GM08714 (cell line): ENCODE results near the gene MDM4.

Experiments used
- H3K4me3 ChIP-seq: fragments of 200-500 bp; sonication (Bioruptor generic); 2 replicates; pipeline ENCODE4 v1.5.1; 2014; ENCODE audit warnings: mild to moderate bottlenecking, low read length, inconsistent platforms
- ZNF274 ChIP-seq: IDR thresholded peaks from 2 replicates; pipeline ENCODE4 v1.6.1; 2012; ENCODE audit warnings: mild to moderate bottlenecking, low read depth, low read length

The MDM4 gene

GRCh38 chr1:204581759-204582158 is 65.6 kb downstream of the MDM4 start:
- no peak for TF ChIP-seq ZNF274
- no peak overlapping the region for H3K4me3 ChIP-seq

- H3K4me3 ChIP-seq = no peak overlapping the region
- no peak for TF ChIP-seq ZNF274
Observed at GRCh38 chr1:204583909-204584632, 67.9 kb downstream of the MDM4 start.

DNA sequence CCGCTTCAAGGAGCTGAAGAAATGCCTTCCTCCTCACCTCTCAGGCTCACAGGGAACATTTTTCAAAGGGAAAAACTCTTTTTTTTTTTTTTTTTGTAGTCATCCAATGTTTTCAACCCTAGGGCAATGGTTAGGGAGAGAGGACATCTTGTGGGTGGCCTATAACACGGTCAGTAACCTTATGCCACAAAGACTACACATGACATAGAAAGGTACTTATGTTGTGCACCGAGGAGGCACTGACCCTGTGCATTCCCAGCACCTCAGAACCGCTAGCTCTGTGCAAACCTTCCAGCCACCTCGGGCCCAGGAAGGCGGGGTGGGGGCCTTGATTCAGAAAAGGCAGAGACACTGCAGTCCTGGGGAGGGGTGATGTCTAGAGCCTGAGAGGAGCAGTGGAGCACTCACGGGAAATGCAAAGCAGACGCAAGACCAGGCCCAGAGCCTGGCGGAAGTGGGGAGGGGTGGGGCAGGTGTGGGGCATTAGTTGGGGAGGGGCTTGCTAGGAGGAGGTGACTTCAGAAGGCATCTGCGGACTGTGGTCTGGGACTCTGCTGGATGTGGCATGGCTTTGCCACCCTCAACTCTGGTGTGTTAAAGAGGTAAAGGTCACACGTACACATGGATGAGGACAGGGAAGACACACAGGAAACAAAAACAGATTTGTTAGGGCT is 68.6 kb downstream of the MDM4 start:
- no peak for TF ChIP-seq ZNF274

DNA sequence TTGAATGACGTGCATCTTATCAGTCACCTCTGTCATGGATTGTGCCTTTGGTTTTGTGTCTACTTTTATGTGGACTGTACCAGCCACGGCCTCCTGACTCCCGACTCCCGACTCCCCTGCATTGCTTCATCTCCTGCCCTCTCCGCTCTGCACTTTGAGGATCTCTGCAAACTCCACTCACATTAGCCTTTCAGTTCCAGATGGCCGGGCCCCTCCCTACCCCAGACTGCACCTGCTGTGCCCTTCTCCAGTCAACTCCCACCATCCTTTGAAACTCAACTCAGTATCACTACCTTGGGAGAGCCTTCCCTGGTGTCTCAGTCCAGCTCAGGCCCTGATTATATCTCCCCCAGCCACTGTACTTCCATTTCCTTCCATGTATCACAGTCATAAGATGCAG is 71.4 kb downstream of the MDM4 start:
- no peak for TF ChIP-seq ZNF274

More for the DNA sequence above, 68.6 kb downstream of the MDM4 start:
- H3K4me3 ChIP-seq = no peak overlapping the region

DNA sequence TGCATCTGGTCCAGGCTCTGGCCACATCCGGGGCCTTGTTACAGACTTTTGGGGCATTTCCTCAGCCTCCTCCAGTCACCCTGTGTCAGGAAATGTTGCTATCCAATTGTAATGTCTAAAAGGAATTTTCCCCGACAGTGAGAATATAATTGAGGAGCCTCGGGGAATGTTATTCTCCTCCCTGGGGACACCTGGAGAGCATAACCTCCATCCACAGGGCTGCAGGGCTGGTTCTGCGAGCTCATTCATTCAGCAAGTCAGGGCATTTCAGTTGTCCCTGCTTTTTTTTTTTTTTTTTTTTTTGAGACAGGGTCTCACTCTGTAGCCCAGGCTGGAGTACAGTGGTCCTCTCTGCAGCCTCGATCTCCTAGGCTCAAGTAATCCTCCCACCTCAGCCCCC is 72.6 kb downstream of the MDM4 start:
- no peak for TF ChIP-seq ZNF274

More for the DNA sequence above, 71.4 kb downstream of the MDM4 start:
- H3K4me3 ChIP-seq = no peak overlapping the region

DNA sequence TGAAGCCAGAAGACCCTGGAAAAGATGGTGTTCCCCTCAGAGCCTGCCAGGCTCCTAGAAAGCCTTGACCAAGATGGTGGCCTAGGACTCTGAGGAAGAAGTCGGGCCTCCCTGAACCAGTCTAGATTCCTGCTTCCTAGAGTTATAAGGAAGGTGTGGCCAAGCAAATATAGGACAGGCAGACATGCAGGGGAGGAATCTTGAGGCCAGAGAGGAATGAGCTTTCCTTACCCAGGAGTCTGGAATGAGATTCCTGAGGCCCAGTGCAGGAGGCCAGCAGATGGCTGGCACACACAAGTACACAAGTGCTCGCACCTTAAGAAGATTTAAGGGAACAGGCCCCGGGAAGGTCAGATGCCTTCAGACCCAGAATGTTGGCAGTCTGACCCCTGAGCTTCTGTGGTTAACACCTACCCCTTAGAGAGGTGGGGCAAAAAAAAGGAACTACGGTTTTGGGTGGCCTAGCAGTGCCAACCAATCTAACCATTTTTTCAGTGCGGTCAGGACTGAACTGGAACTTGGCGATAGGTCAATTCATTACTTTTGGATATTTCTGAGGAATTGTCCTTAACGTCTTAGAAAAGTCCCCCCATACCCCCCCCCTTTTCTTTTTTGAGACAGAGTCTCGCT is 73.3 kb downstream of the MDM4 start:
- H3K4me3 ChIP-seq = no peak overlapping the region
- no peak for TF ChIP-seq ZNF274

More for the DNA sequence above, 72.6 kb downstream of the MDM4 start:
- H3K4me3 ChIP-seq = no peak overlapping the region

DNA sequence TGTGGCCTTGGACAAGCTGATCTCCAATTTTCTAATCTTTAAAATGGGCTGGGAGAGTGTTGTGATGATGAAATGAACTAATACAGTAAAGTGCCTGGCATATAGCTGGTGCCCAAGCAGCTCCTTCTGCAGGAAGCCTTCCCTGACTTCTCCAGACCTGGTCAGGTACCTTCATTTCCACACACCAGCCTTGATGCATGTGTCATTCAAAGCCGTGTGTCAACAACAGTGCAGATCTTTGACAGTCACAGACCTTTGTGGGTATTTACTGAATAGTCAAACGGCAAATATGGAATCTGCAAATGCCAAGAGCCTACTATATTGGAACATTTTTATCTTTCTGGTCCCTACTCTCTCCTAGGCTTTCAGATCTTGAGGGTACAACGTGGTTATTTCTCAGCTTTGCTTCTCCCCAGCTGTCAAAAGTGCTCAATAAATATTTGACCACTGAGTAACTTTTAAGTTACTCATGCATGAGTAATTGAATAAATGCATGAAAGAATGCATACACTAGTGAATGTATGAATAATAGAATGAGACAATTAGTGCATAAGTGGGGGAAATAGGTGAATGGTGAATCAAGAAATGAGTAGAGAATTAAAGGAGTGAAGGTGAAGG is 75.4 kb downstream of the MDM4 start:
- no peak for TF ChIP-seq ZNF274
- no peak overlapping the region for H3K4me3 ChIP-seq

DNA sequence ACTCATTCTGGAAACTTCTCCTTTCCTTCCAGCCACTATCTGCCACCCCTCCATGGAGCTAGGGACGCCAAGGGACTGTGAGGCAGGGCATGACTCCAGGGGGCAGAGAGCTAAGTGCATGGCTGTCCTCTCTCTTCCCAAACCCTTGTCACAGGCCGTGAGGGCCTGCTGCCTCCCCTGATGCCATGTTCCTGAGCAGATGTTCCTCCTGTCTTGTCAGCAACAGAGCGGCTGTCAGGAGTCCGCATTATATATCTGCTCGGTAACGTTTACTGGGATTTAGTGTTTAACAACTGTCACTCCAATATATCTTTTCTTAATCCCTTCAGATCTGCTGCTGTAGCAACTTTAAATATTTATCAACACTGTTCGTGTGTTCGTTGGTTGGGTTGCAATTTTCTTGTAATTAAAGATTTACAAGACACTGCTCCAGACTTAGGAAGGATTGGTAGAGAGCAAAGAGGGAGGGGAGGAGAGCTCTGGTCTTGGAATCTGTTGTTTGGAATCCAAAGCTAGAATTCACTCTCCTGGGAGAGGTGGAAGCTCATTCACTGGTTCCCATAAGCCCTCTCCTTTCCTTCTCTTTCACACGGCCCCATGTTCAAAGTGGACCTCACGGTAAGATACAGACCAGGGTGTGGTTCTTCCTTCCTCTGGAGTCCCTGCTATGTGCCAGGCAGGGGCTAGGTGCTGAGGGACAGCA is 76.2 kb downstream of the MDM4 start:
- no peak overlapping the region for H3K4me3 ChIP-seq
- no peak for TF ChIP-seq ZNF274

DNA sequence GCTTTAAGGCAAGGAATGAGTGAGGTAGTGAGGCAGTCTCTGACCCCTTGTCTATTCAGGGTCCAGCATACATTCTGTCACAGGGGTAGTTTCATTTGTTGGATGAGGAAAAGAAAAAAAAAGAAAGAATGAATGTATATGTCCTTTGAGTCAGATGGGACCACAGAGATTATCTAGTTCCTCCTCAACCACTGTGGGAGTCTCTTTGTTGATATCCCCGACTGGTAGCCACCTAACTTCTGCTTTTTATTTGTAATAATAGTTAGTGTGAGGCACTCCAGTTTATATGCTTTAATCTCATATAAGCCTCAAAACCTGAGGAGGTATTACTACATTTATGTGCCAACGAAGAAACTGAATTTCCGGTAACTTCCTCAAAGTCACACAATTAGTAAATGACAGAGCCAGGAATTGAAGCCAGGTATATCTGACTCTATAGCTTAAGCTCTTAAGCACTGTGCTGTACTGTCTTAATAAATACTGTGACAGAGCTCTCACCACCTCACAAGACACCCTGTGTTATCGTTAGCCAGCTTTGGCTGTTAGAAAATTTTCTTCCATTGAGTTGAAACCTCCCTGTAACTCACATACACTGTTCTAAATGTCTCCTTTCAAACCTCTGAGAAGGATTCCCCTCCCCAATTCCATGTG is 82.2 kb downstream of the MDM4 start:
- no peak for TF ChIP-seq ZNF274
- H3K4me3 ChIP-seq = no peak overlapping the region

GRCh38 chr1:204599098-204599497 is 82.9 kb downstream of the MDM4 start:
- TF ChIP-seq ZNF274 = no peak
- H3K4me3 ChIP-seq = no peak overlapping the region

GRCh38 chr1:204599596-204599995 is 83.4 kb downstream of the MDM4 start:
- TF ChIP-seq ZNF274 = no peak
- H3K4me3 ChIP-seq = no peak overlapping the region

DNA sequence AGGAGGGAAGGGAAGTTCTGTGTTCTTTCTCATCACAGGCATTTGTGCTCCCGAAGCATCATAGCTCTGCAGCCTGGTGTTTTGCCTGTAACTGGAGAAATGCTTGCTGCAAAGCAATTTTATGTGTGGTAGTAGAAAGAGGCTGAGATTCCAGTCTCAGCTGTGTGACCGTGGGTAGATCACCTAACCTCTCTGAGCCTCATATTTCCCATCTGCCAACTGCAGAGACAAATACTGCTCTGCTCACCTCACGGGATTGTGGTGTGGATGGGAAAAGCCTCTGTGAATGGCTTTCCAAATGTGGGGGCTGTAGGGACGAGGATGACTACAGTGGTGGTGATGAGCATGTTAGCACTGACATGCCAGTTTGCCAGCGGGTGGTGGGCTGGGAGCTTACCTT is 84.0 kb downstream of the MDM4 start:
- H3K4me3 ChIP-seq = no peak overlapping the region
- no peak for TF ChIP-seq ZNF274

DNA sequence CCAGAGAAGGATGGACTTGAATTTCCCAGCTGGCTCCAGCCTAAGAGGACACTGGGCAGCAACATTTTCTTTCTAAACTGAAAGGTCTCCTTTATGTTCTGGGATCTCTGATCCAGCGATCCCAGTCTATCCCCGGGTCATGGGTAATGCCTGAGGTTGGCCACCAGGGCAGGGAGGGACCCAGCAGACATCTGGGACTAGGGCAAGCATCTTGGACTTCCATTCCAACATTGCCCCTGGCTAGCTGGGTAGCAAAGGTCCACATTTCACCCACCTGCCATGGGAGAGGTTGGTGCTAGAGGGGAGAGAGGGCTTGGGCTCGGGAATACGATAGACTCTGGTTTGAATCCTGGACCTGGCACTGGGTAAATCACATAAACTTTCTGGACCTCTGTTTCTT is 84.8 kb downstream of the MDM4 start:
- H3K4me3 ChIP-seq = no peak overlapping the region
- no peak for TF ChIP-seq ZNF274
